ENCODE measurements around the gene NKAIN2. TPM values are rescaled to one million over a fixed set of nuclear protein-coding genes. Genes with fewer than 3 reads are reported as not detected.

The NKAIN2 gene
- total RNA-seq, 1 experiment from 2014 or later, result 2.2 TPM

- TF ChIP-seq, protein P1, sequence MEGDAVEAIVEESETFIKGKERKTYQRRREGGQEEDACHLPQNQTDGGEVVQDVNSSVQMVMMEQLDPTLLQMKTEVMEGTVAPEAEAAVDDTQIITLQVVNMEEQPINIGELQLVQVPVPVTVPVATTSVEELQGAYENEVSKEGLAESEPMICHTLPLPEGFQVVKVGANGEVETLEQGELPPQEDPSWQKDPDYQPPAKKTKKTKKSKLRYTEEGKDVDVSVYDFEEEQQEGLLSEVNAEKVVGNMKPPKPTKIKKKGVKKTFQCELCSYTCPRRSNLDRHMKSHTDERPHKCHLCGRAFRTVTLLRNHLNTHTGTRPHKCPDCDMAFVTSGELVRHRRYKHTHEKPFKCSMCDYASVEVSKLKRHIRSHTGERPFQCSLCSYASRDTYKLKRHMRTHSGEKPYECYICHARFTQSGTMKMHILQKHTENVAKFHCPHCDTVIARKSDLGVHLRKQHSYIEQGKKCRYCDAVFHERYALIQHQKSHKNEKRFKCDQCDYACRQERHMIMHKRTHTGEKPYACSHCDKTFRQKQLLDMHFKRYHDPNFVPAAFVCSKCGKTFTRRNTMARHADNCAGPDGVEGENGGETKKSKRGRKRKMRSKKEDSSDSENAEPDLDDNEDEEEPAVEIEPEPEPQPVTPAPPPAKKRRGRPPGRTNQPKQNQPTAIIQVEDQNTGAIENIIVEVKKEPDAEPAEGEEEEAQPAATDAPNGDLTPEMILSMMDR (conservative IDR thresholded peaks at IDR 0.05; ENCODE audit: low read depth, low read length), result no peak
- no peak for TF ChIP-seq EZH2 (IDR thresholded peaks at IDR 0.05; ENCODE audit: borderline replicate concordance, low read depth, low read length, poor library complexity, severe bottlenecking)
- H3K36me3 ChIP-seq (ENCODE audit: insufficient read depth, low read length, poor library complexity, severe bottlenecking), result no peaks in the 10 kb centered on the region
- BruUV-seq (replicated peaks), result no TSS peak
- no peak overlapping the region for H3K4me3 ChIP-seq (ENCODE audit: low read depth, low read length, poor library complexity, severe bottlenecking)
- CTCF ChIA-PET, result no interaction called here
- H3K4me1 ChIP-seq (ENCODE audit: insufficient read depth, low read length, poor library complexity, severe bottlenecking), result no peaks in the 10 kb centered on the region
- no peak for DNase-seq (ENCODE audit: low spot score)
- POLR2A ChIA-PET (ENCODE audit: low non-redundant PET), result no interaction called here
- H3K27ac ChIP-seq (ENCODE audit: low read depth, low read length, poor library complexity, severe bottlenecking), result no peak overlapping the region
- intact Hi-C loops (cut with micrococcal nuclease; ENCODE audit: unreplicated experiment), result no loop called here
- H3K27me3 ChIP-seq (replicated peaks; ENCODE audit: insufficient read depth, low read depth, low read length, poor library complexity), result peaks cover 5% of the 10 kb centered on the region
- no peaks in the 10 kb centered on the region for H3K9me3 ChIP-seq (ENCODE audit: low read depth, low read length, poor library complexity, severe bottlenecking)
These were observed 295.9 kb downstream of the NKAIN2 start for GRCh38 chr6:124099520-124099919.

DNA sequence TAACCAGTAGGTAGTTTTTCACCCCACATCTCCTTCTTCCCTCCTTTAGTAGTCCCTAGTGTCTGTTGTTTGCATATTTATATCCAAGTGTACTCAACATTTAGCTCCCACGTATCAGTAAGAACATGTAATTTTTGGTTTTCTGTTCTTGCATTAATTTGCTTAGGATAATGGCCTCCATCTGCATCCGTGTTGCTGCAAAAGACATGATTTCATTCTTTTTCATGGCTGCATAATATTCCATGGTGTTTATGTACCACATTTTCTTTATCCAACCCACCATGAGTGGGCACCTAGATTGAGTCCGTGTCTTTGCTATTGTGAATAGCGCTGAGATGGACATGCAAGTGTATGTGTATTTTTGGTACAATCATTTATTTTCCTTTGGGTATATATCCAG is 306.8 kb downstream of the NKAIN2 start:
- CTCF ChIA-PET, result no interaction called here
- DNase-seq (ENCODE audit: low spot score), result no peak
- H3K27ac ChIP-seq (ENCODE audit: low read depth, low read length, poor library complexity, severe bottlenecking), result no peak overlapping the region
- no peaks in the 10 kb centered on the region for H3K36me3 ChIP-seq (ENCODE audit: insufficient read depth, low read length, poor library complexity, severe bottlenecking)
- H3K9me3 ChIP-seq (ENCODE audit: low read depth, low read length, poor library complexity, severe bottlenecking), result no peaks in the 10 kb centered on the region
- no peak for TF ChIP-seq EZH2 (IDR thresholded peaks at IDR 0.05; ENCODE audit: borderline replicate concordance, low read depth, low read length, poor library complexity, severe bottlenecking)
- TF ChIP-seq, protein P1 (conservative IDR thresholded peaks at IDR 0.05; ENCODE audit: low read depth, low read length), result no peak
- H3K4me1 ChIP-seq (ENCODE audit: insufficient read depth, low read length, poor library complexity, severe bottlenecking), result no peaks in the 10 kb centered on the region
- intact Hi-C loops (cut with micrococcal nuclease; ENCODE audit: unreplicated experiment), result no loop called here
- peaks cover 9% of the 10 kb centered on the region for H3K27me3 ChIP-seq (replicated peaks; ENCODE audit: insufficient read depth, low read depth, low read length, poor library complexity)
- POLR2A ChIA-PET (ENCODE audit: low non-redundant PET), result no interaction called here
- H3K4me3 ChIP-seq (ENCODE audit: low read depth, low read length, poor library complexity, severe bottlenecking), result no peak overlapping the region
- no TSS peak for BruUV-seq (replicated peaks)

DNA sequence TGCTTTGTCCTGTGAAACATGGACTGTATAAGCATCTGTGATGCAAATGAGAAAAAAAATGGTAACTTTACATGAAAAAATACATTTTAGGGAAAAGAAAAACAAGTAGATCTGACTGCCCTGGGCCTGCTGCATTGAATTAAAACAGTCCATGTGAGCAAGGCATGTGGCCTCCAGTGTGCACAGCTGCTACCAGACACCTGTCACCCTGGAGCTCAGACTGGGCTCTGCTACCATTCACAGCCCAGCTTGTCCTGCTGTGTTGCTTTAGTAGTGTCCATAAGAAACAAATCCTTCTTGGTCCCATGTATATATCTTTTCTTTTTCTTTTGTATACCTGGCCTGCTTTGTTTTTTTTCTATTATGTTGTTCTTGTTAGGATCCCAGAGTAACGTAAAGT is 315.9 kb downstream of the NKAIN2 start:
- POLR2A ChIA-PET (ENCODE audit: low non-redundant PET), result no interaction called here
- Histone ChIP-seq H3K9me3 (ENCODE audit: low read depth, low read length, poor library complexity, severe bottlenecking) (no peaks in the 10 kb centered on the region), H3K36me3 (ENCODE audit: insufficient read depth, low read length, poor library complexity, severe bottlenecking) (no peaks in the 10 kb centered on the region), H3K4me3 (ENCODE audit: low read depth, low read length, poor library complexity, severe bottlenecking) (no peak overlapping the region), H3K27ac (ENCODE audit: low read depth, low read length, poor library complexity, severe bottlenecking) (no peak overlapping the region), H3K4me1 (ENCODE audit: insufficient read depth, low read length, poor library complexity, severe bottlenecking) (no peaks in the 10 kb centered on the region), H3K27me3 (replicated peaks; ENCODE audit: insufficient read depth, low read depth, low read length, poor library complexity) (no peaks in the 10 kb centered on the region)
- no peak for DNase-seq (ENCODE audit: low spot score)
- no TSS peak for BruUV-seq (replicated peaks)
- CTCF ChIA-PET, result no interaction called here
- intact Hi-C loops (cut with micrococcal nuclease; ENCODE audit: unreplicated experiment), result no loop called here
- TF ChIP-seq EZH2 (IDR thresholded peaks at IDR 0.05; ENCODE audit: borderline replicate concordance, low read depth, low read length, poor library complexity, severe bottlenecking), result no peak
- TF ChIP-seq, protein P1 (conservative IDR thresholded peaks at IDR 0.05; ENCODE audit: low read depth, low read length), result no peak
